ENCODE measurements around the gene NARF.

NARF gene

DNA sequence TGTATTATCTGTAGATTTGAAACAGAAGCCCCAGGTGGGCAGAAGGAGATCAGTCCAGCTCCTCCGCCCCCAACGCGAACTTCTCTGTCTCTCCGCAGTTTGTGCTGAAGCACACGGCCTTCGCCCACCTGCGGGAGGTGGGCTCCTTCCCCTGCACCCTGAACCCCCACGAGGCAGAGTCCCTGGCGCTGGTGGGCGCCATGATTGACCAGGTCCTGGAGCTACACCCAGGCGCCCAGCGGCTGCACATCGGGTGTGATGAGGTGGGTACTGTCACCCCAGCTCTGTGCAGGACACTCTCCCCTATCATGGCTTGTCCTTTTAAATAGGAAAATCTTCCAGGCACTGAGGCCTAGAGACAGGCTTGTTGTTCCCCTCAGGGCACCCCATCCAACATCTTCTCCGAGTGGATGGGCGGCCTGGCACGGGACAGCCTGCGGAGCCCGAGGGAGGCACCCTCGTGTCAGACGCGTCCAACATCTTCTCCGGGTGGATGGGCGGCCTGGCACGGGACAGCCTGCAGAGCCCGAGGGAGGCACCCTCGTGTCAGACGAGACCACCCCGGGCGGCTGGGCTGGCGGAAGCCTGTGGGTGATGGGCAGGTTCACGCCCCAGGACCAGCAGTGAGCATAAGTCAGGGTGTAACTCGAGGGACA lies 24.9 kb upstream of the NARF start:
- Histone ChIP-seq H3K4me1 (no peaks in the 10 kb centered on the region), H3K9ac (no peak overlapping the region), H3K27ac (no peak overlapping the region), H3K4me3 (ENCODE audit: low read depth, low read length) (no peak overlapping the region), H3K27me3 (ENCODE audit: control insufficient read depth, insufficient read depth, low read length) (no peaks in the 10 kb centered on the region), H3K4me2 (ENCODE audit: low read length) (no peak overlapping the region), H3K79me2 (no peaks in the 10 kb centered on the region), H2AFZ (no peak overlapping the region), H3K36me3 (ENCODE audit: control insufficient read depth, insufficient read depth, low read length) (no peaks in the 10 kb centered on the region), H3K9me3 (ENCODE audit: control insufficient read depth, low read length) (no peaks in the 10 kb centered on the region)
- TF ChIP-seq, protein P1, sequence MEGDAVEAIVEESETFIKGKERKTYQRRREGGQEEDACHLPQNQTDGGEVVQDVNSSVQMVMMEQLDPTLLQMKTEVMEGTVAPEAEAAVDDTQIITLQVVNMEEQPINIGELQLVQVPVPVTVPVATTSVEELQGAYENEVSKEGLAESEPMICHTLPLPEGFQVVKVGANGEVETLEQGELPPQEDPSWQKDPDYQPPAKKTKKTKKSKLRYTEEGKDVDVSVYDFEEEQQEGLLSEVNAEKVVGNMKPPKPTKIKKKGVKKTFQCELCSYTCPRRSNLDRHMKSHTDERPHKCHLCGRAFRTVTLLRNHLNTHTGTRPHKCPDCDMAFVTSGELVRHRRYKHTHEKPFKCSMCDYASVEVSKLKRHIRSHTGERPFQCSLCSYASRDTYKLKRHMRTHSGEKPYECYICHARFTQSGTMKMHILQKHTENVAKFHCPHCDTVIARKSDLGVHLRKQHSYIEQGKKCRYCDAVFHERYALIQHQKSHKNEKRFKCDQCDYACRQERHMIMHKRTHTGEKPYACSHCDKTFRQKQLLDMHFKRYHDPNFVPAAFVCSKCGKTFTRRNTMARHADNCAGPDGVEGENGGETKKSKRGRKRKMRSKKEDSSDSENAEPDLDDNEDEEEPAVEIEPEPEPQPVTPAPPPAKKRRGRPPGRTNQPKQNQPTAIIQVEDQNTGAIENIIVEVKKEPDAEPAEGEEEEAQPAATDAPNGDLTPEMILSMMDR (IDR thresholded peaks at IDR 0.05), result no peak

- TF ChIP-seq, protein P1 (IDR thresholded peaks at IDR 0.05), result no peak
- Histone ChIP-seq H3K79me2 (no peaks in the 10 kb centered on the region), H3K27me3 (ENCODE audit: control insufficient read depth, insufficient read depth, low read length) (no peaks in the 10 kb centered on the region), H3K9ac (no peak overlapping the region), H3K4me2 (ENCODE audit: low read length) (no peak overlapping the region), H3K27ac (no peak overlapping the region), H3K9me3 (ENCODE audit: control insufficient read depth, low read length) (no peaks in the 10 kb centered on the region), H3K4me3 (ENCODE audit: low read depth, low read length) (no peak overlapping the region), H3K4me1 (no peaks in the 10 kb centered on the region), H2AFZ (no peak overlapping the region), H3K36me3 (ENCODE audit: control insufficient read depth, insufficient read depth, low read length) (no peaks in the 10 kb centered on the region)
Observed at GRCh38 chr17:82434216-82434565, 24.4 kb upstream of the NARF start.

DNA sequence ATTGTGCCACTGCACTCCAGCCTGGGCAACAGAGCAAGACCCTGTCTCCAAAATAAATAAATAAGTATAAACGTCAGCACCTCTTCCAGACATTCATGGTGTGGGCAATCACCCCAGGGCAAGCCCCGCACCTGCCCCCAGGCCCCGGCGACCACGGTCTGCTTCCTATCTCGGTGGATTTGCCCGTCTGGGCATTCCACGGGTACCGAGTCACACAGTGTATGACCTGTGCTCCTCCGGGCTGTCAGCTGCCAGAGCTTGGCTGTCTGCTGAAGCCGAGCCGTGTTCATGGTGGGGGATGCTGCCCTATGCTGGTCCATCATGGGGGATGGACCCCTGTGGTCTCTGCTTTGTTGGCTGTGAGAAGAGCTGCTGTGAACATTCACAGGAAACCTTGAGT lies 23.4 kb upstream of the NARF start:
- Histone ChIP-seq H3K4me3 (ENCODE audit: low read depth, low read length) (no peak overlapping the region), H3K36me3 (ENCODE audit: control insufficient read depth, insufficient read depth, low read length) (no peaks in the 10 kb centered on the region), H3K4me2 (ENCODE audit: low read length) (no peak overlapping the region)

DNA sequence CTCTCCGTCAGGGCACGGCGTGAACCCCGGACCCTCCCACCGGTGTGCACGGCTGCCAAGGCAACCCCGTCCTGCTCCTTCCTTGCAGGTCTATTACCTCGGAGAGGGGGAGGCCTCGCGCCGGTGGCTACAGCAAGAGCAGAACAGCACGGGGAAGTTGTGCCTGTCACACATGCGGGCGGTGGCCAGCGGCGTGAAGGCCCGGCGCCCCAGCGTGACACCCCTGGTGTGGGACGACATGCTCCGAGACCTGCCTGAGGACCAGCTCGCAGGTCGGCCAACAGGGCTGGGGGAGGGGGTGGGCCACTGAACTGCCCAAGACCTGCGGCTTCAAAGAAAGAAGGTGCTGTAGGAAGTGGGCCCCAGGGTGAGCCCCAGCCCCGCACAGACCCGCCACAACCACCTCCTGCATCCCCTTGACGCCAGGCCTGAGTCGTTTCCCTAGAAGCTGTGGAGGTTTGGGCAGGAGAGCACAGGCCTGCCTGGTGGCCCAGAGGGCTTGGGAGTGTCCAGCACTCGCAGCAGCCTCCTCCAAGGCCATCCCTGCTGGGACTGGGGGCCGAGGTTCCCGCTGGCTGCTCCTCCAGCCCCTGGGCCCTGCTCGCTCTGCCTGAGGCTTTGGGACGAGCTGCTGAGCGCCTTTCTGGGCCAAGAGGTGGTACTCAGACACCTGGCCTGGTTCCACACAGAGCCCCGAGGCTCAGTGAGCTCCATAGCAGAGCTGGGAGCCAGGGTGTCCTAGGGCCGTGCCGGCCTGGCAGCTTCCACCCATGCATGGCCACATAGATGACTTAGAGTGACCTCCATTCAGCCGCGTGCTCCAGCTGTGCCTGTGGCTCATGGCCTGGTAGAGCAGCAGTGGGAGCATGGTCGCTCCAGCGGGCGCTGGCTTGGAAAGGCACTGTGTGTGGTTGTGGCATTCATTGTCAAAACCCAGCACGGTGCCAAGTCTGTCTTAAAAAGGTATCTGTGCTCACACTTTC lies 22.6 kb upstream of the NARF start:
- H2AFZ ChIP-seq, result no peak overlapping the region
- H3K9ac ChIP-seq, result no peak overlapping the region
- H3K36me3 ChIP-seq (ENCODE audit: control insufficient read depth, insufficient read depth, low read length), result no peaks in the 10 kb centered on the region
- no peak overlapping the region for H3K27ac ChIP-seq
- no peaks in the 10 kb centered on the region for H3K9me3 ChIP-seq (ENCODE audit: control insufficient read depth, low read length)
- H3K4me3 ChIP-seq (ENCODE audit: low read depth, low read length), result no peak overlapping the region
- peaks cover 3% of the 10 kb centered on the region for H3K4me1 ChIP-seq
- no peaks in the 10 kb centered on the region for H3K27me3 ChIP-seq (ENCODE audit: control insufficient read depth, insufficient read depth, low read length)
- TF ChIP-seq, protein P1 (IDR thresholded peaks at IDR 0.05), result no peak
- no peaks in the 10 kb centered on the region for H3K79me2 ChIP-seq
- H3K4me2 ChIP-seq (ENCODE audit: low read length), result no peak overlapping the region

More for the DNA sequence above, 23.4 kb upstream of the NARF start:
- Histone ChIP-seq H3K79me2 (no peaks in the 10 kb centered on the region), H3K27me3 (ENCODE audit: control insufficient read depth, insufficient read depth, low read length) (no peaks in the 10 kb centered on the region), H2AFZ (no peak overlapping the region), H3K9ac (no peak overlapping the region), H3K4me1 (no peaks in the 10 kb centered on the region), H3K27ac (no peak overlapping the region), H3K9me3 (ENCODE audit: control insufficient read depth, low read length) (no peaks in the 10 kb centered on the region)
- TF ChIP-seq, protein P1 (IDR thresholded peaks at IDR 0.05), result no peak
